ENCODE measurements around the gene FNDC10.
"Not testable (repeated sequence)": the region's sequence is repeated elsewhere in the genome, so short reads cannot be mapped to it uniquely, and the experiment has no call there.

DNA sequence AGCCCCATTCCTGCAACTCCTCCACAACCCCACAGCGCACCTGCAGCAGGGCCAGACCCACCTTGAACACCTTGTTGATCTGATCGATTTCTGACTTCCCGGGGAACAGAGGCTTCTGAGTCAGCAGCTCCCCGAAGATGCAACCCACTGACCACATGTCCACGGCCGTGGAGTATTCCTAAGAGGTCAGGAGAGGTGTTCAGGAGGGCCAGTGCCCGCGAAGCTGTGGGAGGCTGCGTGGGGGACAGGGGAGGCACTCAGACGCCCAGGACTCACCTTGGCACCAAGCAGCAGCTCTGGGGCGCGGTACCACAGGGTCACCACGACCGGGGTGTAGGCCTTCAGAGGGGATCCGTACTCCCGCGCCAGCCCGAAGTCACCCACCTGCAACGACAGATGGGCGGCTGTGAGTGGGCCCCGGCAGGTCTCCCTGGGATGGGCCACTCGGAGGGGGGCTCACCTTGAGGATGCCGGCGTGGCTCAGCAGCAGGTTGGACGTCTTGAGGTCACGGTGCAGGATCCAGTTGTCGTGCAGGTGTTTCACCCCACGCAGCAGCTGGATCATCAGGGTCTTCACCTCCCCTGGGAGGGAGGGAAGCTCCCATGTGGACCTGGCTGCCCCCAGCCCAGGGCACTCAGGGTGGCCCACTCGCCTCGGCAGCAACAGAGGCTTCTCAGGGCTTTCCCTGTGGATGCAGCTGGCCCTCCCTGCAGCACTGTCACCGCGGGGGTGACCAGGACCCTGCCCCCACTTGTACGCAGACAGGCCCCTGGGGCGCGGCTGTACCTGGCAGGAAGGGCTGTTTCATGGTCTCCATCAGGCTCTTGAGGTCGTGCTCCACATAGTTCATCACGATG, 36.9 kb upstream of the FNDC10 start:
- TF ChIP-seq POLR2A (IDR thresholded peaks at IDR 0.05; ENCODE audit: low read length); GATA1 (IDR thresholded peaks at IDR 0.05; ENCODE audit: low read depth, low read length): not testable (repeated sequence)

Measured in erythroblast (primary cell).